HG03108 (cell line): Measurements from ENCODE around the gene ZNF107.
"Not testable (repeated sequence)": the region's sequence is repeated elsewhere in the genome, so short reads cannot be mapped to it uniquely, and the experiment has no call there.

Source experiments
- ATAC-seq: cut with Tn5 transposase; IDR thresholded peaks from one replicate; pipeline ENCODE4 v1.9.1; 2021; ENCODE audit warnings: moderate library complexity; ENCODE audit not compliant: unreplicated experiment

The ZNF107 gene

GRCh38 chr7:64729089-64729848 lies 63.3 kb downstream of the ZNF107 start:
- no peak for ATAC-seq

GRCh38 chr7:64733550-64734240 lies 67.8 kb downstream of the ZNF107 start:
- ATAC-seq: no peak

GRCh38 chr7:64736575-64736974 lies 70.6 kb downstream of the ZNF107 start:
- no peak for ATAC-seq

- not testable (repeated sequence) for ATAC-seq
These were observed 72.5 kb downstream of the ZNF107 start for GRCh38 chr7:64738403-64738802.

- not testable (repeated sequence) for ATAC-seq
These were observed 73.0 kb downstream of the ZNF107 start for GRCh38 chr7:64738953-64739352.

DNA sequence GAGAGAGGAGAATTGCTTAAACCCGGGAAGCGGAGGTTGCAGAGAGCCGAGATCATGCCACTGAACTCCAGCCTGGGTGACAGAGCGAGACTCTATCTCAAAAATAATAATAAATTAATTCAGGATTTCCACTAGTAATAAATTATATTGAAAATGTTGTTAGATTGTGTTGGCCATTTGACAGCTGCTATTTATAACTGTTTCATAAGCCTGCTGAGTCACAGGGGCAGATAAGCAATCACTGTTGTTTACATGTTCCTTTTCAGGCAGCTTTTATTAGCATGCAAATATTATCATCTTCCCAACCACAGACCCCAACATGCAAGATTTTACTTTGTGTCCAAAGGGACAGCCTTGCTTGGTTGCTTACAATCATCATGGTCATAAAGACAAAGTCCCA lies 78.7 kb downstream of the ZNF107 start:
- ATAC-seq: no peak

DNA sequence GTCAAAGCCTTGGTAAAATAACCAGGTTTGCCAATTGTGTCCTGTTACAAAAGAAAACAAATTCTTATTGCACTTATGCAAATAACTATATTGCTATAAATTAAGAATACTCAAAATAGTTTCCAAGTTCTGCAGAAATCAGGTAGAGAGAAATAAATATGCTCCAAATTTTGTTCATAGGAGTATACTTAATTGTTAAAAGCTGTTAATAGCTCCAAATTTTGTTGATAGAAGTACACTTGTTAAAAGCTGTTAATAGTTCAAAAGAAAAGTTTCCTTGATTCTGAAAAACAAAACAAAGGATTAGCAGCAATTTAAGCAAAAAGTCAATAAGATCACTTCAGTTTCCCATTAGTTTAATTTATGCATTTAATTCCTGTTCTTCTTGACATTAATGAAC lies 81.9 kb downstream of the ZNF107 start:
- no peak for ATAC-seq

GRCh38 chr7:64753032-64753431 lies 87.1 kb downstream of the ZNF107 start:
- ATAC-seq: no peak

DNA sequence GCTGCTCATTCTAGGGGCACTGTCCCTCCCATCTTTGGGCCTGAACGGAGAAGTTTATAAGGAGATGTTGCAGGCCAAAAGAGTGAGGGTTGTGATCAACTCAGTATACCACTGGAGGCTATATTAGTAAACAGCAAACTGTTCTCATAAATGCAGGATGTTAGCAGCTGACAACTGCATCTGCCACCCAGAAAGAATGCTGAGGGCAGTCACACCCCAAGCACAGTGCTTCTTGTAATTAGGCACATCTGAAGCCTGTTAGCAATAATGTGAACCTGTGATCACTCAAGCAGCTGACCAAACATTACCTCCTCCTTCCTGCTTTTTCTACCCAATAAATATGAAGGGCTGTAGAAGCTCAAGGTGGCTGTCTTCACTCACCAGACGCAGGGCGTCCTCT lies 89.9 kb downstream of the ZNF107 start:
- no peak for ATAC-seq

- no peak for ATAC-seq
These were observed 92.2 kb downstream of the ZNF107 start for GRCh38 chr7:64758151-64758550.
